Endothelial cell of umbilical vein (primary cell): ENCODE results near the gene SLC26A8. TPM values are rescaled to one million over a fixed set of nuclear protein-coding genes. Genes with fewer than 3 reads are reported as not detected.

ENCODE experiments used
- BruUV-seq: library from RNA; stranded (reverse); fragments of 400-500 nt; replicated peaks from 2 replicates; lab custom pipeline; 2021; lab: Mats Ljungman, UMichigan
- CTCF ChIA-PET: fragments of 300-600, 350-600 bp; sonication (Branson Sonifier 250); formaldehyde crosslinking; loops from one replicate; lab custom pipeline; 2021; ENCODE audit warnings: antibody characterized with exemption, inconsistent platforms; lab: Charles Lee
- POLR2A ChIA-PET: fragments of 300-600, 350-600 bp; sonication (Branson Sonifier 250); formaldehyde crosslinking; loops from one replicate; lab custom pipeline; 2021; ENCODE audit warnings: antibody characterized with exemption, inconsistent platforms; lab: Charles Lee
- DNase-seq: peaks from one replicate; pipeline ENCODE4 v3.0.0-alpha.2; 2011; ENCODE audit warnings: low read depth, low spot score
- FAIRE-seq: peaks from 2 replicates; lab custom pipeline; 2011; peaks lifted over from hg19 to GRCh38; lab: Jason Lieb, UNC
- H2AFZ ChIP-seq: 2 replicates; pipeline ENCODE4 v1.6.0; 2012; ENCODE audit warnings: low read depth, low read length, control low read depth, inconsistent platforms
- H3K27ac ChIP-seq: 2 replicates; pipeline ENCODE4 v1.5.1; 2011; ENCODE audit warnings: low read depth, mild to moderate bottlenecking, control low read depth, low read length, moderate library complexity; ENCODE audit not compliant: insufficient read depth
- H3K27me3 ChIP-seq, 2 experiments: 2 replicates each; pipeline versions ENCODE4 v1.6.0 to v1.6.1; 2011; ENCODE audit warnings: low read length in 2 of 2, mixed read lengths in 1 of 2; ENCODE audit not compliant: control insufficient read depth in 2 of 2, insufficient read depth in 2 of 2
- H3K36me3 ChIP-seq, 2 experiments: 2 replicates in 1 of 2; 3 replicates in 1 of 2; pipeline ENCODE4 v1.5.1; 2011; ENCODE audit warnings: low read length in 2 of 2, mild to moderate bottlenecking in 1 of 2, moderate library complexity in 1 of 2; ENCODE audit not compliant: control insufficient read depth in 2 of 2, insufficient read depth in 2 of 2; ENCODE audit errors: extremely low read depth in 1 of 2
- H3K4me1 ChIP-seq: 3 replicates; pipeline ENCODE4 v1.5.1; 2011; ENCODE audit warnings: mild to moderate bottlenecking, low read length; ENCODE audit not compliant: control insufficient read depth, insufficient read depth; ENCODE audit errors: extremely low read depth
- H3K4me2 ChIP-seq: 2 replicates; pipeline ENCODE4 v1.6.1; 2011; ENCODE audit warnings: low read length, control low read depth, mixed read lengths; ENCODE audit not compliant: insufficient read depth
- H3K4me3 ChIP-seq, 3 experiments: fragments of 200-600 bp in 1 of 3; sonication (generic), shearing (Covaris generic) in 1 of 3; replicated peaks in 1 of 3; 2 replicates each; pipeline ENCODE4 v1.5.1; 2011 to 2016; ENCODE audit warnings: control low read depth in 3 of 3, low read length in 3 of 3, mild to moderate bottlenecking in 2 of 3, inconsistent platforms in 1 of 3, low read depth in 1 of 3, moderate library complexity in 1 of 3; ENCODE audit not compliant: insufficient read depth in 1 of 3
- H3K79me2 ChIP-seq: 2 replicates; pipeline ENCODE4 v1.6.0; 2012; ENCODE audit warnings: low read length, inconsistent platforms; ENCODE audit not compliant: control insufficient read depth, insufficient read depth
- H3K9ac ChIP-seq: replicated peaks from 2 replicates; pipeline ENCODE3; 2011; ENCODE audit warnings: low read length, control low read depth; ENCODE audit not compliant: insufficient read depth; ENCODE audit errors: extremely low read depth
- H3K9me1 ChIP-seq: replicated peaks from 3 replicates; pipeline ENCODE4 v1.6.0; 2011; ENCODE audit warnings: mild to moderate bottlenecking, low read length; ENCODE audit not compliant: control insufficient read depth, insufficient read depth; ENCODE audit errors: extremely low read depth
- H3K9me3 ChIP-seq: replicated peaks from 2 replicates; pipeline ENCODE4 v1.5.1; 2012; ENCODE audit warnings: low read length, inconsistent platforms; ENCODE audit not compliant: control insufficient read depth, insufficient read depth
- H4K20me1 ChIP-seq: replicated peaks from 2 replicates; pipeline ENCODE3; 2011; ENCODE audit warnings: mild to moderate bottlenecking, low read length; ENCODE audit not compliant: control insufficient read depth, insufficient read depth; ENCODE audit errors: extremely low read depth
- CTCF ChIP-seq, 2 donors: IDR thresholded peaks; 1 replicate in 1 of 2; 2 replicates in 1 of 2; pipeline ENCODE4 v1.5.1; 2011; ENCODE audit warnings: low read length in 2 of 2, mild to moderate bottlenecking in 2 of 2, moderate library complexity in 2 of 2, control low read depth in 1 of 2, inconsistent platforms in 1 of 2, low read depth in 1 of 2; ENCODE audit not compliant: insufficient read depth in 1 of 2; ENCODE audit errors: extremely low read depth in 1 of 2
- EZH2 ChIP-seq: IDR thresholded peaks from 2 replicates; pipeline ENCODE4 v1.6.1; 2012; ENCODE audit warnings: borderline replicate concordance, low read depth, mild to moderate bottlenecking, moderate library complexity, low read length, inconsistent platforms; ENCODE audit not compliant: severe bottlenecking
- FOS ChIP-seq: IDR thresholded peaks from 2 replicates; pipeline ENCODE4 v1.6.1; 2011; ENCODE audit warnings: mild to moderate bottlenecking, low read length, moderate library complexity, borderline replicate concordance; ENCODE audit not compliant: insufficient read depth
- GATA2 ChIP-seq: IDR thresholded peaks from 2 replicates; pipeline ENCODE4 v1.7.0; 2011; ENCODE audit warnings: low read depth, mild to moderate bottlenecking, moderate library complexity, mixed read lengths, low read length; ENCODE audit not compliant: insufficient read length, insufficient read depth
- JUN ChIP-seq: IDR thresholded peaks from 2 replicates; pipeline ENCODE4 v1.6.1; 2011; ENCODE audit warnings: borderline replicate concordance, low read depth; ENCODE audit not compliant: insufficient read length, insufficient read depth
- MYC ChIP-seq: IDR thresholded peaks from one replicate; pipeline ENCODE4 v1.6.1; 2011; ENCODE audit warnings: mild to moderate bottlenecking, low read depth, low read length
- POLR2A ChIP-seq: IDR thresholded peaks from 2 replicates; pipeline ENCODE4 v1.6.1; 2012; ENCODE audit warnings: low read depth, mild to moderate bottlenecking, control low read depth, low read length
- POLR2AphosphoS5 ChIP-seq: IDR thresholded peaks from 2 replicates; pipeline ENCODE4 v1.6.1; 2012; ENCODE audit warnings: low read depth, mild to moderate bottlenecking, control low read depth, low read length, moderate library complexity; ENCODE audit not compliant: insufficient read depth
- dilution Hi-C: fragments of 300-500 bp; cut with MboI; formaldehyde crosslinking; loops from one replicate; pipeline ENCODE4 v1.15.0; 2019; ENCODE audit warnings: low sequenced_read_pairs; ENCODE audit not compliant: extremely low pct_ligation_motif_present
- intact Hi-C: fragments of 100-400 bp; cut with micrococcal nuclease; formaldehyde crosslinking; loops from one replicate; pipeline ENCODE4 v1.10.0; 2022
- polyA plus RNA-seq, 4 experiments: library from polyadenylated mRNA; depleted of rRNA in 3 of 4; stranded (reverse) in 3 of 4; unstranded in 1 of 4; fragments of >200 nt; gene quantifications; 2 replicates each; pipeline versions ENCODE4 v1.2.1 to v1.2.3, GENCODE V29; 2011 to 2012; ENCODE audit warnings: missing spikeins in 1 of 4
- total RNA-seq: library from RNA; stranded (reverse); gene quantifications from 2 replicates; pipeline ENCODE4 v1.2.3, GENCODE V29; 2021
- TF ChIP-seq, protein P1 (sequence below): IDR thresholded peaks from 2 replicates; pipeline ENCODE4 v1.6.1; 2011; ENCODE audit not compliant: insufficient read depth, insufficient read length

SLC26A8 gene
- total and polyA plus RNA-seq, 2 donors (not counting 3 experiments of a cell fraction or from before 2014, with no cell fraction given): 0.01 TPM; not detected in 1

GRCh38 chr6:36054415-36054814 lies 30.0 kb upstream of the SLC26A8 start:
- Histone ChIP-seq H3K36me3 (peaks cover 0 to 5% of the 10 kb centered on the region in 2 experiments), H4K20me1 (peaks cover 6% of the 10 kb centered on the region), H3K4me1 (no peaks in the 10 kb centered on the region), H3K9me1 (no peaks in the 10 kb centered on the region), H3K4me3 (no peak overlapping the region), H3K27me3 (no peaks in the 10 kb centered on the region), H3K27ac (no peak overlapping the region), H2AFZ (no peak overlapping the region), H3K79me2 (peaks cover 82% of the 10 kb centered on the region), H3K9me3 (no peaks in the 10 kb centered on the region), H3K4me2 (no peak overlapping the region), H3K9ac (no peak overlapping the region)
- no TSS peak for BruUV-seq
- FAIRE-seq (no peak), DNase-seq (no peak)
- ChIA-PET POLR2A (no interaction called here), CTCF (interaction anchor here (0.8 kb wide), 1 partner anchor 24 kb away, joined by 3 read pairs; no protein-coding TSS in a partner anchor)
- intact Hi-C loops (no loop called here), dilution Hi-C loops (no loop called here)
- TF ChIP-seq MYC (no peak), JUN (no peak), POLR2A (no peak), FOS (no peak), EZH2 (no peak), POLR2AphosphoS5 (no peak), CTCF (IDR thresholded peaks at IDR 0.05; ENCODE audit: extremely low read depth in 1 of 2, insufficient read depth in 1 of 2, low read depth in 1 of 2, low read length in 2 of 2) (no peak), GATA2 (no peak)
- TF ChIP-seq, protein P1, sequence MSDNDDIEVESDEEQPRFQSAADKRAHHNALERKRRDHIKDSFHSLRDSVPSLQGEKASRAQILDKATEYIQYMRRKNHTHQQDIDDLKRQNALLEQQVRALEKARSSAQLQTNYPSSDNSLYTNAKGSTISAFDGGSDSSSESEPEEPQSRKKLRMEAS: no peak
